ENCODE results near the gene ZNF891.
A peak's percentile ranks its signal among the peaks of the same experiment; 100 is the strongest.

ZNF891 gene

GRCh38 chr12:133130038-133130807 is at the start of gene ZNF891, which contains the start of gene ZNF10:
Gene ZNF891 (minus strand): TSS chr12:133130274. CDS start chr12:133121918, 8,356 bp downstream.
Gene ZNF10 (plus strand): TSS chr12:133130627. CDS start chr12:133144493, 13,866 bp downstream.
- peak; percentile 94 for DNase-seq (ENCODE audit: low spot score)

DNA sequence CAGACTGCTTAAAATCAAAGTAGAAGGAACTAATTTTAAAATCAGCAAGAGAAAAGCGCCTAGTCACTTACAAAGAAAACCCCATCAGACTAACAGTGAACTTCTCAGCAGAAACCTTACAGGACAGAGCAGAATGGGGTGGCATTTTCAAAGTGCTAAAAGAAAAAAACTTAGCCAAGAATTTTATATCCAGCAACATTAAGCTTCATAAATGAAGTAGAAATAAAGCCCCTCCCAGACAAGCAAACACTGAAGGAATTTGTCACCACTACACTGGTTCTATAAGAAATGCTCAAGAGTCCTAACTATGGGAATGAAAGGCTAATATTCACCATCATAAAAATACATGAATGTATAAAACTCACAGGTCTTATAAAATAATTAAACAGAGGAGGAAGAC is 44.8 kb upstream of the ZNF891 start:
- DNase-seq (ENCODE audit: low spot score): no peak

GRCh38 chr12:133172491-133172890 is 42.4 kb upstream of the ZNF891 start:
- DNase-seq (ENCODE audit: low spot score): no peak

DNA sequence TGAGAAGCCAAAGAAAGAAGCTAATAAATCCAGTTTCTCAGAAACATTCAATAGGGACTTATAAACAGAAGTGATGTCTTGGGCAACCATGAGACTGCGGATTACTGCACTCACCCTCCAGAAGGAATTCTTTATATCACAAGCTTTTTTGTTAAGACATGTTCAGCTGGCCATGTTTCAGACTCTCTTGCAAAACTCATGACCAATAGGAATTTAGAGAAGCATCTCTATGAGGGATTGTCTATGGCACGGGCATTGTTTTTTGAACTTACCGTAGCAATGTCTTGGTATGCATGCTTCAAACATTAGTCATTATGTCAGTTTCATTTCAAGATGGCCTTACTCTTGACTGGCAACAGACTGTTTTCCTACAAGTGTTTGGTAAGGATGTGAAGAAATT is 35.7 kb upstream of the ZNF891 start:
- no peak for DNase-seq (ENCODE audit: low spot score)

- no peak for DNase-seq (ENCODE audit: low spot score)
These were observed 26.1 kb upstream of the ZNF891 start for GRCh38 chr12:133156125-133156690.

- no peak for DNase-seq (ENCODE audit: low spot score)
These were observed 15.9 kb upstream of the ZNF891 start for GRCh38 chr12:133145981-133146380.

GRCh38 chr12:133135747-133136146 is 5.7 kb upstream of the ZNF891 start:
- DNase-seq (ENCODE audit: low spot score): no peak

- DNase-seq (ENCODE audit: low spot score): no peak
These were observed 694 bp upstream of the ZNF891 start for GRCh38 chr12:133130808-133131128.

- no peak for DNase-seq (ENCODE audit: low spot score)
These were observed 571 bp downstream of the ZNF891 start for GRCh38 chr12:133129368-133130037.

DNA sequence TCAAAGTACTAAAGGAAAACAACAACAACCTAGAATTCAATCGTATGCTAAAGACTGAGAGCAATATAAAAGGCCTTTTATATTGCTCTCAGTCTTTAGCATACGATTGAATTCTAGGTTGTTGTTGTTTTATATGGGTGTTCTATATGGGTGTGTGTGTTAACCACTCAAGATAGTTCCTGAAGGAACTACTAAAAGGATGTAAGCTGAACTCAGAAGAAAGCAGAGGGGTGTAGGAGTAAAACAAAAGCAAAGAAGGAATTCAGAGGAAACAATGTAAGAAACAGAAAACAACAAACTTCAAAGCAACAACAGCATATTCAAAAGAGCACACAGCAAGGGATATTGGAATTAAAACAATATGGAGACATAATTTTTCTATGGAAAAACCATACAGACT is 5.4 kb downstream of the ZNF891 start:
- no peak for DNase-seq (ENCODE audit: low spot score)

DNA sequence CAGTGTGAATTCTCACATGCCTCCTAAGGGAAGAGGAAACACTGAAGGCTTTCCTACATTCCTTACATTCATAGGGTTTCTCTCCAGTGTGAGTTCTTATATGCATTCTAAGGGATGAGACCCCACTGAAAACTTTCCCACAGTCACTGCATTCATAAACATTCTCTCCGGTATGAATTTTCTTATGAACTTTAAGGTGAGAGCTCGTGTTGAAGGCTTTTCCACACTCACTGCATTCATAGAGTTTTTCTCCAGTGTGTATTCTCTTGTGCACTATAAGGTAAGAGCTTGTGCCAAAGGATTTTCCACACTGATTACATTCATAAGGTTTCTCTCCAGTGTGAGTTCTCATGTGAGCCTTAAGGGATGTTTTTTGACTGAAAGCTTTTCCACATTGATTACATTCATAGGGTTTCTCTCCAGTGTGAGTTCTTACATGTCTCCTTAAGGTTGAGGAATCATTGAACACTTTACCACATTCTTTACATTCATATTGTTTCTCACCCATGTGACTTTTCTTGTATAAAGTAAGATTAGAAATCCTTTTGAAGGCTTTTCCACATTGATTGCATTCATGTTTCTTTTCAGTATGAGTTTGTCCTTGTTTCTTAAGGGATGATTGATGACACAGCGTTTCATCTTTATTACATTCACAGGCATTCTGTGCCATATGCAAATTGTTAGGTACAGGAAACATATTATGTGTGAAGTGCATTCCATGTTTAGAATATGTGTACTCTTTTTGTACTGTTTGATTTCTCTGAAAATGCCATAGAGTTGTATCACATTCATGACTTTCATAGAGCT is 9.5 kb downstream of the ZNF891 start:
- DNase-seq (ENCODE audit: low spot score): no peak

DNA sequence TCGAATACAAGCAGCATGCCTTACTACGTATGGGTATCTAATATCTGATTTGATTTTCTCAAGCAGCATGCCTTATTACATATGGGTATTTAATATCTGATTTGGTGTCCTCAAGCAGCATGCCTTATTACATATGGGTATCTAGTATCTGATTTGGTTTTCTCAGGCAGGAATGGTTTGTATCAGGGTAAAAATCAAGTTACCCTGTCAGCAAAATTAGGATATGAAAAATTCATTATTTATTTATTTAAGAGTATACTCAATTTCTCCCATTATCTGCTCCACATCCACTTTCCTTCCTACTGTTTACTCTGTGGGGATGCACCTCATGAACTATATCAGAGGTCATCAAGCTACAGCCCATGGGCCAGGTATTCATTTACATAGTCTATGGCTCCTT is 21.9 kb downstream of the ZNF891 start:
- DNase-seq (ENCODE audit: low spot score): no peak

- no peak for DNase-seq (ENCODE audit: low spot score)
These were observed 23.0 kb downstream of the ZNF891 start for GRCh38 chr12:133107121-133107520.

DNA sequence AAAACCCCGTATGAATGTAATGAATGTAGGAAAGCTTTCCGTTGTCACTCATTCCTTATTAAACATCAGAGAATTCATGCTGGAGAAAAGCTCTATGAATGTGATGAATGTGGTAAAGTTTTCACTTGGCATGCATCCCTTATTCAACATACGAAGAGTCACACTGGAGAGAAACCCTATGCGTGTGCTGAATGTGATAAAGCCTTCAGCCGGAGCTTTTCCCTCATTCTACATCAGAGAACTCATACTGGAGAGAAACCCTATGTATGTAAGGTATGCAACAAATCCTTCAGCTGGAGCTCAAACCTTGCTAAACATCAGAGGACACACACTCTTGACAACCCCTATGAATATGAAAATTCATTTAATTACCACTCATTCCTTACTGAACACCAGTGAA is 23.8 kb downstream of the ZNF891 start:
- DNase-seq (ENCODE audit: low spot score): no peak

DNA sequence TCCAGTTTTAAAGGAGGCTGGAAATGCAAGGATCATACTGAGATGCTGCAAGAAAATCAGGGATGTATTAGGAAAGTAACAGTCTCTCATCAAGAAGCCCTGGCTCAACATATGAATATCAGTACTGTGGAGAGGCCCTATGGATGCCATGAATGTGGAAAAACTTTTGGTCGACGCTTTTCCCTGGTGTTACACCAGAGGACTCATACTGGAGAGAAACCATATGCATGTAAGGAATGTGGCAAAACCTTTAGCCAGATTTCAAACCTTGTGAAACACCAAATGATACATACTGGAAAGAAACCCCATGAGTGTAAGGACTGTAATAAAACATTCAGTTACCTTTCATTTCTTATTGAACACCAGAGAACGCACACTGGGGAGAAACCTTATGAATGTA is 24.5 kb downstream of the ZNF891 start:
- DNase-seq (ENCODE audit: low spot score): no peak

DNA sequence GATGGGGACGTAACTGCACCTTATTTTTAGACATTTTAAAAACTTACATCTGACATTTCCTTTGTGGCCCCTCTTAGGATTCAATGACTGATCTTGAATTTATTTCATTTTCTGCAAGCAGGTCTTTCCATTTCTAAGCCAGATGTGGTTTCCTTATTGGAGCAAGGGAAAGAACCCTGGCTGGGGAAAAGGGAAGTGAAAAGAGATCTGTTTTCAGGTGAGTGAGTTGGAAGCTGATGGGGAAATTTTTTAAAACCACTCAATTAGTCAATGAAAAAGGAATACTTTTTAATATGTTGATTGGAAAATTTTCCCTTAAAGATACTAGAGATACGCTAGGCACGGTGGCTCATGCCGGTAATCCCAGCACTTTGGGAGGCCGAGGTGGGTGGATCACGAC is 46.7 kb downstream of the ZNF891 start:
- DNase-seq (ENCODE audit: low spot score): no peak

DNA sequence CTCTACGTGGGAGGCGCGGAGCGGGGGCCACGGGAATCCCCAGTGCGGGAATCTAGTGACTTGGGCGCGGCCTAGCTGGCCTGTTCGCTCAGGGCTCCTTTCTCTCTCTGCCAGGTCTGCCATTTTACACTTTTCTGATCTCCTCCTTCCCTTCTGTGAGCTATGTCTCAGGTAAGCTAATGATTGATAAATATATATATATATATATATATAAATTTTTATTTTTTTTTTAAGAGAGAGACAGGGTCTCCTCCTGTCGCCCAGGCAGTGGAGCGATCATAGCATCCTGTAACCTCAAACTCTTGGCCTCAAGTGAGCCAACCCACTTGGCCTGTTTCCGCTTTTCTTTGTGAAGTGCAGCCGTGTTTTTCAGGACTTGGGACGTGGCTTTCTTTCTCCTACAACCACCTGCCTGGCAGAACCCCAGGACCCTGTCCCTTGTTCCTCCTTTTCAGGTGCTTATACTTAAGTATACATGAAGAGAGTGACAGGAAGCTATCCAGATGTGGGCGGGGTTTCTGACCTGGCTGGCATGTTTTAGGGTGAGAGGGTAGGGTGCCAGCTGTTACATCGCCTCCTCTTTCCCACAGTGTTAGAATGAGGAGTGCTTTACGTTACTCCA is 48.8 kb downstream of the ZNF891 start:
- DNase-seq (ENCODE audit: low spot score): no peak

GRCh38 chr12:133080368-133081158 is 49.5 kb downstream of the ZNF891 start, which contains the start of gene ZNF140:
Gene ZNF140 (plus strand): TSS chr12:133080923. CDS start chr12:133081321, 398 bp downstream.
- peak; percentile 95 for DNase-seq (ENCODE audit: low spot score)

DNA sequence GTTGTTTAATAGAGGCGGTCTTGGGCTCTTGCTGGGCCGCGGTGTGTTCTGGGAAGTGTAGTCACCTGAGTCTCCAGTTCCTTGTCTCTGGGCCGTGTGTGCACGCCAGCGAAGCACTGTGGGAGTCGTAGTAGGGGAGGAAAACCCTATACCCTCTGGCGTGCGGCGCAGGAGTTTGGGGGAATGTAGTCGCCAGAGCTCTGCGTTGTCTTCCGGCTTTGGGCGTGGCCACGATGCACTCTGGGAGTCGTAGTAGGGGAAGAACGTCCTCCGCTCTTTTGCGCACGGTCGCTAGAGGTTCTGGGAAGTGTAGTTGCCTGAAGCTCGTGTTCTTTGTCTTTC is 50.1 kb downstream of the ZNF891 start:
- DNase-seq (ENCODE audit: low spot score): peak; percentile 97

GRCh38 chr12:133073836-133074235 is 56.2 kb downstream of the ZNF891 start:
- no peak for DNase-seq (ENCODE audit: low spot score)

DNA sequence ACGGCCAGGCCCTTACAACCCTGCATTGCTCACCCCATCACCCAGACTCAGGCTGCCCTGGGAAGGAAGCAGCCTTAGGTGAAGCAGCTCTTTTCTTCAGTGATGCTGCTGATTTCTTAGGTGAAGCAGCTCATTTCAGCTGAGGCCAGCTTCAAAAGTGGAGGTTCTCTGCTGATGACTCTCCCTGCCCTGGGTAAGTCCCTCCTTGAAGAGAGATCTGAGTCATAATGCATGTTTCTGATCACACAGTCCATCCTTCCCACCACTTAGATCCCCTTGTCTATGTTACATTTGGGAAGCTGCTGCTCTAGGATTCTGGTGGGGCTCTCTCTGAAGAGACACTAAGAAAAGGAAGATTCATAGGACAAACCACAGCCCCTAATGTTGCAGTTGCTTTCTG is 66.5 kb downstream of the ZNF891 start:
- DNase-seq (ENCODE audit: low spot score): no peak

All from CD4-positive, alpha-beta T cell treated with Interleukin-6 at 100 ng/mL for 8 hours (primary cell).